Right atrium auricular region (tissue), 2 donors: ENCODE data around the gene BSPH1. TPM values are rescaled to one million over a fixed set of nuclear protein-coding genes. Genes with fewer than 3 reads are reported as not detected.
"Not testable (repeated sequence)": the region's sequence is repeated elsewhere in the genome, so short reads cannot be mapped to it uniquely, and the experiment has no call there.

Experiments used
- DNase-seq: peaks from one replicate; pipeline ENCODE4 v3.0.0-alpha.2; 2019; ENCODE audit warnings: low spot score
- H3K27ac ChIP-seq, 2 donors: fragments of 200-600 bp; sonication (generic); 1 replicate in 1 of 2; 2 replicates in 1 of 2; pipeline ENCODE4 v1.5.1; 2016 to 2019
- H3K27me3 ChIP-seq, 2 donors: fragments of 200-600 bp; sonication (generic); one replicate each; pipeline versions ENCODE4 v1.5.1 to v1.6.0; 2017 to 2019
- H3K36me3 ChIP-seq: fragments of 200-600 bp; sonication (generic); one replicate; pipeline ENCODE4 v1.5.1; 2016
- H3K4me1 ChIP-seq, 2 donors: fragments of 200-600 bp; sonication (generic); one replicate each; pipeline versions ENCODE4 v1.5.1 to v1.6.0; 2017 to 2019
- H3K4me3 ChIP-seq, 2 donors: fragments of 200-600 bp; sonication (generic); 1 replicate in 1 of 2; 2 replicates in 1 of 2; pipeline ENCODE4 v1.5.1; 2017 to 2019; ENCODE audit warnings: mild to moderate bottlenecking in 1 of 2, moderate library complexity in 1 of 2
- H3K9me3 ChIP-seq, 2 donors: fragments of 200-600 bp; sonication (generic); one replicate each; pipeline ENCODE4 v1.5.1; 2019
- CTCF ChIP-seq, 2 donors: fragments of 200-600 bp; sonication (generic); IDR thresholded peaks; one replicate each; pipeline ENCODE4 v1.5.1; 2019; ENCODE audit warnings: antibody characterized with exemption in 2 of 2
- total RNA-seq, 2 donors: library from RNA; depleted of rRNA; stranded (reverse); fragments of >200 nt; gene quantifications; one replicate each; pipeline ENCODE4 v1.1.0, GENCODE V29; 2016

Gene BSPH1
- total RNA-seq, 2 donors from 2014 or later = not detected

GRCh38 chr19:47973529-47973928, 18.4 kb downstream of the BSPH1 start:
- DNase-seq = no peak
- Histone ChIP-seq H3K27me3 (no peaks in the 10 kb centered on the region), H3K27ac (no peak overlapping the region), H3K4me3 (no peak overlapping the region), H3K9me3 (peaks cover 0 to 4% of the 10 kb centered on the region in 2 donors), H3K36me3 (no peaks in the 10 kb centered on the region), H3K4me1 (no peaks in the 10 kb centered on the region)
- no peak for TF ChIP-seq CTCF (IDR thresholded peaks at IDR 0.05)

- peak; percentile 69 for DNase-seq
- H3K27ac ChIP-seq, H3K4me1 ChIP-seq, H3K27me3 ChIP-seq, H3K36me3 ChIP-seq, H3K9me3 ChIP-seq, H3K4me3 ChIP-seq: not testable (repeated sequence)
These were observed 36.0 kb downstream of the BSPH1 start for GRCh38 chr19:47955936-47956335.

GRCh38 chr19:47952132-47952531, 39.8 kb downstream of the BSPH1 start:
- not testable (repeated sequence) for H3K27me3 ChIP-seq, H3K36me3 ChIP-seq, H3K4me1 ChIP-seq, H3K27ac ChIP-seq, DNase-seq, H3K4me3 ChIP-seq, H3K9me3 ChIP-seq

- H3K4me1 ChIP-seq, H3K9me3 ChIP-seq, H3K36me3 ChIP-seq, H3K4me3 ChIP-seq, H3K27ac ChIP-seq, H3K27me3 ChIP-seq: not testable (repeated sequence)
- DNase-seq = peak; percentile 73
These were observed 42.0 kb downstream of the BSPH1 start for GRCh38 chr19:47949852-47950521.

- not testable (repeated sequence) for H3K4me1 ChIP-seq, H3K36me3 ChIP-seq, DNase-seq, H3K27ac ChIP-seq, H3K4me3 ChIP-seq, H3K9me3 ChIP-seq, H3K27me3 ChIP-seq
These were observed 63.4 kb downstream of the BSPH1 start for GRCh38 chr19:47928581-47928980.

GRCh38 chr19:47920107-47920506, 71.9 kb downstream of the BSPH1 start:
- H3K27ac ChIP-seq, H3K36me3 ChIP-seq, DNase-seq, H3K27me3 ChIP-seq, H3K4me3 ChIP-seq, H3K4me1 ChIP-seq, H3K9me3 ChIP-seq: not testable (repeated sequence)
- peak; percentile 44 to 82 for TF ChIP-seq CTCF (IDR thresholded peaks at IDR 0.05)

Other genes starting within 250 kb of the BSPH1 start
- gene NOP53, start 246.6 kb downstream of the BSPH1 start, total RNA-seq = 100 to 1,000 TPM; 143 to 243 TPM
- 1,000 to 10,000 TPM; 1,458 to 1,507 TPM for gene SELENOW, start 213.5 kb downstream of the BSPH1 start, total RNA-seq
- gene TPRX1, start 187.6 kb downstream of the BSPH1 start, total RNA-seq = not detected
- not detected for gene CRX, start 170.2 kb downstream of the BSPH1 start, total RNA-seq
- not detected for gene TPRX2, start 132.9 kb downstream of the BSPH1 start, total RNA-seq
- not detected for gene SULT2A1, start 105.9 kb downstream of the BSPH1 start, total RNA-seq
- not detected for gene ELSPBP1, start 2.5 kb upstream of the BSPH1 start, total RNA-seq
- gene CABP5, start 51.9 kb upstream of the BSPH1 start, total RNA-seq = not detected
- gene PLA2G4C, start 118.6 kb upstream of the BSPH1 start, total RNA-seq = 10 to 100 TPM; 23.2 to 40.0 TPM
- gene LIG1, start 178.2 kb upstream of the BSPH1 start, total RNA-seq = 1 to 10 TPM; 3.1 to 4.2 TPM
- 1 to 10 TPM; 1.5 to 2.8 TPM for gene ZSWIM9, start 178.5 kb upstream of the BSPH1 start, total RNA-seq